ENCODE results near the gene TBCE.

GRCh38 chr1:235434001-235434400 is 66.8 kb downstream of the TBCE start:
- TF ChIP-seq CTCF (IDR thresholded peaks at IDR 0.05 in 4 of 5, conservative IDR thresholded peaks at IDR 0.05 in 1 of 5), result no peak
- TF ChIP-seq POLR2A (IDR thresholded peaks at IDR 0.05), result no peak

Data from gastrocnemius medialis (tissue), 4 donors.